Peyer's patch (tissue), 4 donors: ENCODE measurements around the gene DDX11. TPM values are rescaled to one million over a fixed set of nuclear protein-coding genes. Genes with fewer than 3 reads are reported as not detected.
"Not testable (repeated sequence)": the region's sequence is repeated elsewhere in the genome, so short reads cannot be mapped to it uniquely, and the experiment has no call there.

Source experiments
- DNase-seq, 3 donors: peaks; one replicate each; pipeline ENCODE4 v3.0.0-alpha.2; 2017 to 2019
- H3K27ac ChIP-seq, 4 donors: fragments of 200-600 bp; sonication (generic); one replicate each; pipeline ENCODE4 v1.5.1; 2016 to 2019
- H3K27me3 ChIP-seq, 2 donors: fragments of 200-600 bp; sonication (generic); one replicate each; pipeline ENCODE4 v1.5.1; 2019
- H3K36me3 ChIP-seq, 3 donors: fragments of 200-600 bp; sonication (generic); one replicate each; pipeline ENCODE4 v1.5.1; 2016 to 2019
- H3K4me1 ChIP-seq, 4 donors: fragments of 200-600 bp; sonication (generic); one replicate each; pipeline ENCODE4 v1.5.1; 2016 to 2019
- H3K4me3 ChIP-seq, 4 donors: fragments of 200-600 bp; sonication (generic); 1 replicate in 3 of 4; 2 replicates in 1 of 4; pipeline ENCODE4 v1.5.1; 2016 to 2019; ENCODE audit warnings: mild to moderate bottlenecking in 1 of 4
- H3K9me3 ChIP-seq, 4 donors: fragments of 200-600 bp; sonication (generic); one replicate each; pipeline ENCODE4 v1.5.1; 2016 to 2019; ENCODE audit warnings: mild to moderate bottlenecking in 1 of 4
- POLR2A ChIP-seq, 2 donors: fragments of 450-650 bp; IDR thresholded peaks; one replicate each; pipeline ENCODE4 v1.5.1; 2017; ENCODE audit warnings: antibody characterized with exemption in 2 of 2, mild to moderate bottlenecking in 2 of 2, moderate library complexity in 2 of 2
- total RNA-seq, 4 donors: library from RNA; depleted of rRNA; stranded (reverse); fragments of >200 nt; gene quantifications; one replicate each; pipeline ENCODE4 v1.1.0, GENCODE V29; 2016
- TF ChIP-seq, protein P1 (sequence below), 6 experiments: fragments of 450-650 bp in 4 of 6; fragments of 200-600 bp in 2 of 6; sonication (generic) in 1 of 6; IDR thresholded peaks; one replicate each; pipeline ENCODE4 v1.5.1; 2017 to 2019; ENCODE audit warnings: antibody characterized with exemption in 6 of 6, mild to moderate bottlenecking in 3 of 6, moderate library complexity in 1 of 6

The DDX11 gene
- total RNA-seq, 4 donors from 2014 or later: 53.1 to 189 (median 100) TPM

DNA sequence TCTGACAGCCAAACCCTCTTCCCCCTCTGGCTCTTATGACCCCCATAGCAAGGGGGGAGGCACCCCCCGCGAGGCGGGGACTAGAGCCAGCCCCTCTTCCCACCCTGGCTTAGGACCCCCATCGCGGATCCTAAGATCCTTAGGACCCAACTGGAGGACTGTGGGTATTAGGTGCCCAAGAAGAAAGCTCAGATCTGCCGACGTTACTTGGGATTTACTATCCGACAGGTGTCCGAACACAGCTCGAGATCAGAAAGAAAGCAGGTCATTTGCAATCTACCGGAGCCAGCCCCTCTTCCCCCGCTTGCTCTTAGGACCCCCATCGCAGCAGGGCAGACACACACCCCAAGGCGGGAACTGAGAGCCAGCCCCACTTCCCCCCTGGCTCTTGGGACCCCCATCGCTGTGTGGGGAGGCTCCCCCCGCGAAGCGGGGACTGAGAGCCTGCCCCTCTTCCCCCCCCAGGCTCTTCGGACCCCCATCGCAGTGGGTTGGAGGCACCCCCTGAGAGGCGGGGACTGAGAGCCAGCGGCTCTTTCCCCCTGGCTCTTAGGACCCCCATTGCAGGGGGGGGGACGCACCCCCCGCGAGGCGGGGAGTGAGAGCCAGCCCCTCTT is 46.8 kb downstream of the DDX11 start:
- no peak overlapping the region for H3K27ac ChIP-seq
- no peak for DNase-seq
- H3K9me3 ChIP-seq: no peaks in the 10 kb centered on the region
- no peak overlapping the region for H3K4me3 ChIP-seq
- TF ChIP-seq, protein P1, sequence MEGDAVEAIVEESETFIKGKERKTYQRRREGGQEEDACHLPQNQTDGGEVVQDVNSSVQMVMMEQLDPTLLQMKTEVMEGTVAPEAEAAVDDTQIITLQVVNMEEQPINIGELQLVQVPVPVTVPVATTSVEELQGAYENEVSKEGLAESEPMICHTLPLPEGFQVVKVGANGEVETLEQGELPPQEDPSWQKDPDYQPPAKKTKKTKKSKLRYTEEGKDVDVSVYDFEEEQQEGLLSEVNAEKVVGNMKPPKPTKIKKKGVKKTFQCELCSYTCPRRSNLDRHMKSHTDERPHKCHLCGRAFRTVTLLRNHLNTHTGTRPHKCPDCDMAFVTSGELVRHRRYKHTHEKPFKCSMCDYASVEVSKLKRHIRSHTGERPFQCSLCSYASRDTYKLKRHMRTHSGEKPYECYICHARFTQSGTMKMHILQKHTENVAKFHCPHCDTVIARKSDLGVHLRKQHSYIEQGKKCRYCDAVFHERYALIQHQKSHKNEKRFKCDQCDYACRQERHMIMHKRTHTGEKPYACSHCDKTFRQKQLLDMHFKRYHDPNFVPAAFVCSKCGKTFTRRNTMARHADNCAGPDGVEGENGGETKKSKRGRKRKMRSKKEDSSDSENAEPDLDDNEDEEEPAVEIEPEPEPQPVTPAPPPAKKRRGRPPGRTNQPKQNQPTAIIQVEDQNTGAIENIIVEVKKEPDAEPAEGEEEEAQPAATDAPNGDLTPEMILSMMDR (IDR thresholded peaks at IDR 0.05): no peak
- no peak for TF ChIP-seq POLR2A (IDR thresholded peaks at IDR 0.05)
- no peaks in the 10 kb centered on the region for H3K27me3 ChIP-seq
- H3K4me1 ChIP-seq: peaks cover 0 to 23% (median 0%) of the 10 kb centered on the region in 4 donors
- H3K36me3 ChIP-seq: no peaks in the 10 kb centered on the region

DNA sequence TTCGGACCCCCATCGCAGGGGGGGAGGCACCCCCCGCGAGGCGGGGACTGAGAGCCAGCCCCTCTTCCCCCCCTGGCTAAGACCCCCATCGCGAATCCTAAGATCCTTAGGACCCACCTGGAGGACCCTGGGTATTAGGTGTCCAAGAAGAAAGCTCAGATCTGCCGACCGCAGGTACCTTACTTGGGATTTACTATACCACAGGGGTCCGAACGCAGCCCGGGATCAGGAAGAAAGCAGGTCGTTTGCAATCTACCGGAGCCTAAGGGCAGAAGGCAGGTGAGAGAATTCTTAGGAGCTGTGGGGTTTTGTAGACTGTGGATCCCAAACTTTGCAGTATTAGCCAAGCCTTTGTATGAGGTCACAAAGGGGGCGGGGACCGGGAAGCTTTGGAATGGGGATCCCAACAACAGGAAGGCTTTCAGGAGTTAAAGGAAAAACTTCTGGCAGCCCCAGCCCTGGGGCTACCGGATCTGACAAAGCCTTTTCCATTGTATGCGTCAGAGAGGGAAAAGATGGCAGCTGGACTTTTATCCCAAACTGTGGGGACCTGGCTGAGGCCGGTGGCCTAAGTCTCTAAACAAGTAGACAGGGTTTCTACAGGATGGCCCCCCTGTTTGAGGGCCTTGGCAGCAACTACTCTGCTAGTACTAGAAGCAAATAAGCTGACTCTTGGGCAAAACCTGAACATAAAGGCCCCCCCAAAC is 47.5 kb downstream of the DDX11 start:
- H3K4me1 ChIP-seq: peaks cover 0 to 23% (median 0%) of the 10 kb centered on the region in 4 donors
- H3K36me3 ChIP-seq, H3K4me3 ChIP-seq, H3K27me3 ChIP-seq, DNase-seq, H3K9me3 ChIP-seq, H3K27ac ChIP-seq: not testable (repeated sequence)

DNA sequence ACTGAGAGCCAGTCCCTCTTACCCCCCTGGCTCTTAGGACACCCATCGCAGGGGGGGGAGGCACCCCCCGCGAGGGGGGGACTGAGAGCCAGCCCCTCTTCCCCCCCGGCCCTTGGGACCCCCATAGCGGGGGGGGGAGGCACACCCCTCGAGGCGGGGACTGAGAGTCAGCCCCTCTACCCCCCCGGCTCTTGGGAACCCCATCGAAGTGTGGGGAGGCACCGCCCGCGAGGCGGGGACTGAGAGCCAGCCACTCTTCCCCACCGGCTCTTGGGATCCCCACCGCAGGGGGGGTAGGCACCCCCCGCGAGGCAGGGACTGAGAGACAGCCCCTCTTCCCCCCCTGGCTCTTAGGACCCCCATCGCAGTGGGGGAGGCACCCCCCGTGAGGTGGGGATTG is 48.8 kb downstream of the DDX11 start:
- H3K36me3 ChIP-seq: no peaks in the 10 kb centered on the region
- DNase-seq: no peak
- H3K4me1 ChIP-seq: peaks cover 0 to 19% (median 0%) of the 10 kb centered on the region in 4 donors
- no peaks in the 10 kb centered on the region for H3K9me3 ChIP-seq
- no peak overlapping the region for H3K27ac ChIP-seq
- TF ChIP-seq, protein P1 (IDR thresholded peaks at IDR 0.05): no peak
- TF ChIP-seq POLR2A (IDR thresholded peaks at IDR 0.05): no peak
- H3K27me3 ChIP-seq: no peaks in the 10 kb centered on the region
- no peak overlapping the region for H3K4me3 ChIP-seq

DNA sequence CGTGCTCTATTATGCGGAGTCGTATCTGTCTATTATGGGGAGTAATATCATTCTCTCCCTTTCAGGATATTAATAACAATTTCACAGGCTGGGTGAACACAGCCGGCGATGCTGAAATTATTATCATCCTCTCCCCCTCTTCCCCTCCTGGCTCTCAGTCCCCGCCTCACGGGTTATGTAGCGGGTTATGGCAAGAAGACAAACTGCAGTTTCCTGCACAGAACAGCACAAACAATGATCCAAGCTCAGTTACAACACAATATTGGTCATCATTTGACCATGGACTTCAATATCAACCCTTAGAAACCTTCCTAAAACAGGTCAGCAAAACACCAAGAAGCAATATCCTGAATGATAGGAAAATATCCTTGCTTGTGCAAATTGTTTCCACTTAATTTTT is 50.5 kb downstream of the DDX11 start:
- not testable (repeated sequence) for H3K27me3 ChIP-seq, H3K9me3 ChIP-seq, DNase-seq, H3K4me3 ChIP-seq, H3K36me3 ChIP-seq, H3K27ac ChIP-seq, H3K4me1 ChIP-seq

DNA sequence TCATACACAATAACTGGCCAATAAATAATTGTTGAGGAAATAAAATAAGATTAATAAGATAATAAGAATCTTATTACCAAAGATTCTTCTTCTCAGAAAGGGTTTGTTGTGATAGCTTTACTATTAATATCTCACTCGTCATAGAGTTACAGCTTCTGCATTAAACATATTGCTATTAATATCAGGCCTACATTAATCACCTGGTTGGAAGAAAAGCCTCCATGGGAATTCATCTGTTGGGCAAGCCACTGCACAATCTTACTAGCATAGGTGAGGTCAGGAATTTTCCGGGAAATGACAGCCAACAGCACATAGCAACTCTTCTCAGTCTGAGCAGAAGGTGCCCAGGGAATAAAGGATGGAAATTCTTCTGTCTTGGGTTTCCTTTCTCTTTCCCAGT is 51.5 kb downstream of the DDX11 start:
- not testable (repeated sequence) for DNase-seq, H3K27me3 ChIP-seq, H3K27ac ChIP-seq, H3K9me3 ChIP-seq, H3K36me3 ChIP-seq, H3K4me1 ChIP-seq, H3K4me3 ChIP-seq

DNA sequence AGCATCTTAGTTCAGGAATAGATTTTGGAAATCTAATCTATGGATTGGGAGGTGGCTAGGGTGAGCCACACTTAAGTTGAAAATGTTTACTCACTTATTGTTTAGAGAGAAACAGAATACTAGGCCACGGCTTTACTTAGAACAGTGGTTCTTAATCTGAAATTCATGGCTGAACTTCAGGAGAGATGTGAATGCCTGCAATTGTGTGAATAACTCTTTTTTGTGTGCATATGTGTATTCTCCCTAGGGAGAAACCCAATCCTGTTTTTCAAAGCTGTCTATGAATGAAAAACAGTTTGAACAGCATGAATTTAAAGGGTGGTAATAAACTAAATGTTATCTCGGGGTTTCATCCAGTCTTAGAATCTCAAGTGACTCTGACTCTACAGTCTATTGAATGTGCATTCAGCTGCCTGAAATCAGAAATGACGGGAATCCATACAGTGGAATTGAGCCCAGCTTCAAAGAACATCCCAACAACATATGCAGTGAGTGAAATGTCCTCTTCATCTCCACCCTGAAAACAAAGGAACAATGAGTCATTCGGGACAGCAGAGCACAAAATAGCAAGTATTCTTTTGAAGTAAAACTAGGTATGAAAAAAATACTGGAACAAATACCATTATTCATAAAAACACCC is 53.7 kb downstream of the DDX11 start:
- H3K36me3 ChIP-seq, H3K4me1 ChIP-seq, H3K9me3 ChIP-seq: not testable (repeated sequence)

DNA sequence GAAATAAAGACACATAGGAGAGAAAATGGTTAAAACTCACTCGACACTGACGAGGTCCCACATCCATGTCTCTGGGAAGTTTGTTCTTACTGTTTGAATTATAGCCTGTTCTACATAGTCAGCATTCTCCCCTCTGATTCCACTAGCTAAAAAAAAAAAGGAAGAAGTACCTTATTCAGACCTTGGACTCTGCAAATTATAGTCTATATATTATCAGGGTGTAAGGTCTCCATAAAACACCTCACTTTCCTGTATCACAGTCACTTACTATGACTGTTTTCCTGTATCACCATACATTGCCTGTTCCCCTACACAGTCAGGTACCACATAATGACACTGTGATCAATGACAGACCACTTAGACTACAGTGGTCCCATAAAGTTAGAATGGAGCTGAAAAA is 62.9 kb downstream of the DDX11 start:
- H3K9me3 ChIP-seq, H3K27me3 ChIP-seq, H3K4me3 ChIP-seq, DNase-seq, H3K4me1 ChIP-seq, H3K36me3 ChIP-seq: not testable (repeated sequence)
- H3K27ac ChIP-seq: peak overlapping the region in 1 of 4 donors; percentile 43

More for the DNA sequence above, 53.7 kb downstream of the DDX11 start:
- not testable (repeated sequence) for H3K27me3 ChIP-seq, DNase-seq, H3K4me3 ChIP-seq, H3K27ac ChIP-seq

DNA sequence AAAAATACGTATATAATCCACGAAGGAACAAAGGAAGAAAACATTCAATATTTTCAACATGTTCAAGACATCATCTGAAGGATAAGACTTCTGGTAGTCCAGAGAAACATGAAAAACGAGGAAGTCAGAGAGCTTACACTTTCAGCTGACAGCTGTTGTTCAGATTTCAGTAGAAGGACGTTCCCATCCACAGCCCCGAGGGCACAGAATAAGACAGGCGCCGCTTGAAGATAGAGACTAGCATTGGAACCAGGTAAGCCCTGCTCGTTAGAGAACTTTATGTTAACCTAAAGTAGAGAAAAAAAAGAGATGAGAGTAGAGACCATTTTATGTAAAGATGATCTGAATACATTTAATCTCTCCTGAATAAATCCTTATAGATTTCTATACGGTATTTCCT is 71.1 kb downstream of the DDX11 start:
- H3K27me3 ChIP-seq: not testable (repeated sequence)

DNA sequence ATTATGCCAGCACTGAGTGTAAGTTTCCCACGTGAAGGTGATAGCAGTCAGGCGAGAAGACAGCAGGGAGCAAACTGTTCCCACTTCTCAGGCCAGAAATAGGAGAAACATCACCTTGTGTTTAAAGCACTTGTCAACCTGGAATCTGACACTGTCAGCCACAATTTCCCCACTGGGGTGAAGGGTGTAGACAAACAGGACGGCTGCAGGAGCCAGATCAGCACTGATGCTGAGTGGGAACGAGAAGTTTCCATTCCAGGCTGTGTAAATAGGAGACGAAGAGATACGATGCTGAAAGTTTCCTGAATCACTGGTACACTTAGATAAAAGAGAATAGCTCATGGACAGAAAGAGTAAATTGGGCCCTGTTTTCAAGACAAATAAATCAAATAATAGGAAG is 71.6 kb downstream of the DDX11 start:
- H3K9me3 ChIP-seq, H3K27me3 ChIP-seq: not testable (repeated sequence)

More for the DNA sequence above, 71.1 kb downstream of the DDX11 start:
- H3K9me3 ChIP-seq, H3K36me3 ChIP-seq, H3K4me3 ChIP-seq, H3K4me1 ChIP-seq, H3K27ac ChIP-seq, DNase-seq: not testable (repeated sequence)

DNA sequence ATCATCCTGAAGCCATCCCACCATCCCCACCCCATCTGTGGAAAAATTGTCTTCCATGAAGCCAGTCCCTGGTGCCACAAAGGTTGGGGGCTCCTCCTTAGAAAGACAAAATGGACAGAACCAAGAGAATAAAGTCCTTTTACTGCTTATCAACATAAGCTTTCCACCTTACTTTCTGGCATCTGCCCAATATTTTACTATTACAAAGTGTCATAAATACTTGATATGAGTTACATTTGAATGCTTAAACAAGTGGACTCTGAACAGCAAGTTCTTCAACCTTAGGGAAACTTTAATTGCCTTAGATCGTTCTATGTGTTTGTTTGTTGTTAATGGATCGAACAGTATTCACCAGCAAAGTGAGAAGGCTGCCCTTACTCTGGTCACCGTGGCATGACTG is 73.8 kb downstream of the DDX11 start:
- not testable (repeated sequence) for H3K4me3 ChIP-seq, H3K4me1 ChIP-seq, H3K36me3 ChIP-seq, H3K9me3 ChIP-seq, DNase-seq, H3K27me3 ChIP-seq
- H3K27ac ChIP-seq: peak overlapping the region in 1 of 4 donors; percentile 62

More for the DNA sequence above, 71.6 kb downstream of the DDX11 start:
- H3K36me3 ChIP-seq, H3K27ac ChIP-seq, H3K4me1 ChIP-seq, DNase-seq, H3K4me3 ChIP-seq: not testable (repeated sequence)

DNA sequence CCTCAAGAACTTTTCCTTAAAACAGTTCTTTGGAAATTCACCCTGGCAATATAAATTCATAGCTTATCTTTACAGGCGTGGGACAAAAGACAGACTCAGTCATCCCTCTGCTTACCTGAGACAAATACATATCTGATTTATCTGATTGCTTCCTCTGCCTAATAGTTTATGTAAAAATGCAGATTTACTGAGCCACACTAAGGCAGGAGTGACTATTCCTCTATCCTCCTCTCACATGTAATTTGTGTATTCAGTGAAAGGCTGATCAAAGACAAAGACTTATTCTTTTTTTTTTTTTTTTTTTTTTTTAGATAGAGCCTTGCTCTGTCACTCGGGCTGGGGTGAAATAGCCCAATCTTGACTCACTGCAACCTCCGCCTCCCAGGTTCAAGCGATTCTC is 77.1 kb downstream of the DDX11 start:
- not testable (repeated sequence) for H3K4me1 ChIP-seq, H3K36me3 ChIP-seq, H3K9me3 ChIP-seq, H3K27ac ChIP-seq, H3K4me3 ChIP-seq, DNase-seq, H3K27me3 ChIP-seq
